GM13976 (cell line): ENCODE results near the gene NDUFB3.

ENCODE experiments used
- DNase-seq: peaks from one replicate; pipeline ENCODE4 v3.0.0; 2012; ENCODE audit warnings: low spot score
- in situ Hi-C: fragments of 300-500 bp; cut with MboI; formaldehyde crosslinking; loops from one replicate; pipeline ENCODE4 v1.12.0; 2022; ENCODE audit warnings: low sequenced_read_pairs, mixed read lengths, inconsistent platforms; ENCODE audit not compliant: unreplicated experiment
- TF ChIP-seq, protein P1 (sequence below): IDR thresholded peaks from 2 replicates; pipeline ENCODE4 v1.5.1; 2012; ENCODE audit warnings: borderline replicate concordance, mild to moderate bottlenecking; ENCODE audit not compliant: insufficient read depth; ENCODE audit errors: extremely low read depth, missing control alignments, control extremely low read depth

Gene NDUFB3

DNA sequence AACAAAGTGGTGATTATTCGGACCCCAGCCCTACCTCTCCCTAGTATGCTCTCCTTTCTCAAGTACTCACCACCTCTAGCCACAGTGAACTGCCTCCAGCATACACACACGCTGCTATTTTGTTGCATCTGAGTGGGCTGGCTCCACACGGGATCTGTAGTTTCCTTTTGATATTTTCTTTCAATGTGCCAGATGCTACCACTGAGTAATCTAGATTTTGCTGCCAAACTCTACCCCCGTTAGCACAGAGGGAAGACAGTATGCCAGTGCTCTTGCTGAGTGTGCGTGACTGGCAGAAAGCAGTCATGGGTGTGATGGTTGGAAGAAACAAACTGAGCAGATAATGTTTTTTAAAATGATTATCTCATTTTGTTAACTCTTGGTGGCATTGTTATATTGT lies 55.8 kb downstream of the NDUFB3 start:
- TF ChIP-seq, protein P1, sequence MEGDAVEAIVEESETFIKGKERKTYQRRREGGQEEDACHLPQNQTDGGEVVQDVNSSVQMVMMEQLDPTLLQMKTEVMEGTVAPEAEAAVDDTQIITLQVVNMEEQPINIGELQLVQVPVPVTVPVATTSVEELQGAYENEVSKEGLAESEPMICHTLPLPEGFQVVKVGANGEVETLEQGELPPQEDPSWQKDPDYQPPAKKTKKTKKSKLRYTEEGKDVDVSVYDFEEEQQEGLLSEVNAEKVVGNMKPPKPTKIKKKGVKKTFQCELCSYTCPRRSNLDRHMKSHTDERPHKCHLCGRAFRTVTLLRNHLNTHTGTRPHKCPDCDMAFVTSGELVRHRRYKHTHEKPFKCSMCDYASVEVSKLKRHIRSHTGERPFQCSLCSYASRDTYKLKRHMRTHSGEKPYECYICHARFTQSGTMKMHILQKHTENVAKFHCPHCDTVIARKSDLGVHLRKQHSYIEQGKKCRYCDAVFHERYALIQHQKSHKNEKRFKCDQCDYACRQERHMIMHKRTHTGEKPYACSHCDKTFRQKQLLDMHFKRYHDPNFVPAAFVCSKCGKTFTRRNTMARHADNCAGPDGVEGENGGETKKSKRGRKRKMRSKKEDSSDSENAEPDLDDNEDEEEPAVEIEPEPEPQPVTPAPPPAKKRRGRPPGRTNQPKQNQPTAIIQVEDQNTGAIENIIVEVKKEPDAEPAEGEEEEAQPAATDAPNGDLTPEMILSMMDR = no peak
- DNase-seq = no peak
- in situ Hi-C loops = no loop called here

DNA sequence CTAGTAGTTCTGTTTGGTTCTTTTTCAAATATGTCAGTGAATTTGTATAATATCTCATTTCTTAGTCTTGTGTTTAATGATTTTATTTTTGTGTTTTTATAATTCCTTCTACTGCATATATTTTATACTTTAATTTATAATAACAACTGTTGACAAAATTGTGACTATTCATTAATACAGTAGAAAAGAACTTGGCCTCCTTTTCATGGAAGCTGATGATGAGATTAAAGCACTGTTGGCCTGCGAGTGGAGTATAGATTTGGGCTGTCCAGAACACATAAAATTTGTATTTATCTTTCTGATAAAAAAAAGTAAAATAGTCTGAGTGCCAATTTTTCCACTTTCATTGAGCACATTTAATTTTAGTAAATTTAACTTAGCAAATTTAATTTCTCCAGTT lies 56.2 kb downstream of the NDUFB3 start:
- TF ChIP-seq, protein P1 = no peak

DNA sequence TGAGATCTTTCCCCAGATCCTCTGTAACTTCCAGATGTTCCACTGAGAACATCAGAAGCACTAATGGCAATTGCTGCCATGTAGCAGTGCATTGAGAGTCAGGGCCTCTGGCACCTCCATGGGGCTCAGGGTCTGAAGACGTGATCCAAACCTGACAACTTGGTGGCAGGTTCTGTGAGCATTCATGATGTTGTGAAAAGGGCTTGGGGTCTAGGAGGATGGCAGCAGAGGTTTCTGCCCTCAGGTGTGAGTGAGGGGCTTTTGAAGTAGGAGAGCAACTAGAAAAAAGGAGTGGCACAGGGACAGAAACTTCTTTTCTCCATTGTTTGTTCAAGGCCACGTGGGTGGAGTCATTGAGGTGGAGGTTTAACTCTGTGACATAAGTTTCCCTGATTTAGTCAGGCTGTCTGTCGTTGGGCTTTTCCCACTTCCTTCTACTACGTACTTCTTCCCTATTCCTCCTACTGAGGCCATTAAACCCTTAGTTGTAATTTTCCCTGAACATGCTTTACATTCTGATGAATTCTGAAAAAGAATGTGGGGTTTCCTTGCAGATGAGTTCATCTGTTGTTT lies 57.2 kb downstream of the NDUFB3 start:
- TF ChIP-seq, protein P1 = no peak
- DNase-seq = no peak
- in situ Hi-C loops = no loop called here

More for the DNA sequence above, 56.2 kb downstream of the NDUFB3 start:
- DNase-seq = no peak
- in situ Hi-C loops = no loop called here

DNA sequence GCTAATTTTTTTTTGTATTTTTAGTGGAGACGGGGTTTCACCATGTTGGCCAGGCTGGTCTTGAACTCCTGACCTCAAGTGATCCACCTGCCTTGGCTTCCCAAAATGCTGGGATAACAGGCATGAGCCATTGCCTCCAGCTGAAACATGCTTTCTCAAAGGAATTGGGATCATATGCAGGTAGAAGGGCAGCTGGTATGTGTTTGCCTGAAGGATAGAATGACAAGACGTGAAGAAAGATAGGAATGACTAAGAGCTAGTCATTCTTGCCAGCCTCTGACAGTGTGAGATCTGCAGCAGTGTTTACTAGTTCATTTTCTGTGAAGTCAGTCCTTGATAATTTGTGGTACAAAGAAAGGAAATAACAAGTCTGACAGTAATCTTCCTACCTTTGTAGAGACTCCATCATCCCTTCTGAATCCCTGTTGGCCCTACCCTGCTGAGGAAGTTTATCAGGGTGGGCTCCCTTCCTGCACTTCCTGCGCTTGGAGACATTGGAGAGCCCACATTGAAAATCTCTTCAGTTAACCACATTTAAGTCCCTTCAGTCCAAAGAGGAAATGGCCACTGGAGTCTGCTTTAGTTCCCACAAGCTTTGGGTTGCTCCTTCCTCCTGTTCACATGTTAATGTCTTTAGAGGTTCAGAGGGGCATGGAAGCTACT lies 58.9 kb downstream of the NDUFB3 start:
- no peak for DNase-seq
- TF ChIP-seq, protein P1 = no peak
- in situ Hi-C loops = no loop called here

DNA sequence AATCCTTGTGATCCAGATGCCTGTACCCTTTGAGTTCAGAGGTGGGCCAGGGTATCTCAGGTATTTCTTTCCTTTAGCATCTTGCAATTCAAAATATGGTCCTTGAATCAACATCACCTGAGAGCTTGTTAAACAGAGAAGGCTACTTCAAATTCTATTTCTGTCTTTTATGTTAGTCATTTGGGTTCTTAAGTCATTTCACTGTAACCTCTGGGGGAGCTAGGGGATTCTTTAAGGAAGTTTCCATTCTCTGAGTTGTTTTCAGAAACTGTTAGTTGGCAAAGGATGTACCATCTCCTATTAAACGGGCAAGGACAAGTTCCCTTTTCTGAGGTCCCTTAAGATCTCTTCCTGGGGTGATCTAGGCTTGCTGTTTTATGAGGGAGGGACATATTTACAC lies 60.7 kb downstream of the NDUFB3 start:
- in situ Hi-C loops = no loop called here
- no peak for DNase-seq
- TF ChIP-seq, protein P1 = no peak
